ENCODE measurements around the gene TAC4. TPM values are rescaled to one million over a fixed set of nuclear protein-coding genes. Genes with fewer than 3 reads are reported as not detected.

The TAC4 gene, protein sequence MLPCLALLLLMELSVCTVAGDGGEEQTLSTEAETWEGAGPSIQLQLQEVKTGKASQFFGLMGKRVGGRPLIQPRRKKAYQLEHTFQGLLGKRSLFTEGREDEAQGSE
- polyA plus RNA-seq (2012; ENCODE audit: insufficient read depth, insufficient read length, low read depth), result not detected

DNA sequence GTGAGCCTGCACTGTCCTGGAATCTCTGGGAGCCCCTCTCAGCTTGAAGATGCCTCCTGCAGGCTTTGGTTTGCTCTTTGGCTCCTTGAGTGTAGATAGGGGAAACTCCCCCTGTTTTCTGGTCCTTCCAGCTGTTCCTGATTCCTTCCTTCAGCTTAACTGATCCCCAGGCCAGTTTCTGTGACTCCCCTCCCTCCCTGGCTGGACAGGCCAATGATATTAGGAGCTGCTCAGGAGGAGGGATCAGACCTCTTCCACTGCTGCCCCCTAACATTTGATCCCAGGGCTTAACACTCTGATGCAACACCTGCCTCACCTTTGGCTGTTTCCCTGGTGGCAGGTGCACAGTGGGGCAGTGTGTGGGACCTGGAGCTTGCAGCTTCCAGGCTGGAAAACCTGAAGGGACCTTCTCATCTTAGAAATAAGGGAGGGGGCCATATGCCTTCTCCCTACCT, at the start of gene TAC4:
TAC4 (minus strand) TSS at position 51 of the 455 bp plus-strand sequence. CDS start 52 bp downstream, outside the sequence.
- no peak for DNase-seq
- Histone ChIP-seq H3K9me3 (no peaks in the 10 kb centered on the region), H3K4me1 (no peaks in the 10 kb centered on the region), H3K36me3 (no peaks in the 10 kb centered on the region), H3K4me3 (ENCODE audit: low read depth, low read length) (no peak within 1 kb of the TSS), H3K27me3 (peaks cover 31% of the 10 kb centered on the region)
- TF ChIP-seq, protein P1, sequence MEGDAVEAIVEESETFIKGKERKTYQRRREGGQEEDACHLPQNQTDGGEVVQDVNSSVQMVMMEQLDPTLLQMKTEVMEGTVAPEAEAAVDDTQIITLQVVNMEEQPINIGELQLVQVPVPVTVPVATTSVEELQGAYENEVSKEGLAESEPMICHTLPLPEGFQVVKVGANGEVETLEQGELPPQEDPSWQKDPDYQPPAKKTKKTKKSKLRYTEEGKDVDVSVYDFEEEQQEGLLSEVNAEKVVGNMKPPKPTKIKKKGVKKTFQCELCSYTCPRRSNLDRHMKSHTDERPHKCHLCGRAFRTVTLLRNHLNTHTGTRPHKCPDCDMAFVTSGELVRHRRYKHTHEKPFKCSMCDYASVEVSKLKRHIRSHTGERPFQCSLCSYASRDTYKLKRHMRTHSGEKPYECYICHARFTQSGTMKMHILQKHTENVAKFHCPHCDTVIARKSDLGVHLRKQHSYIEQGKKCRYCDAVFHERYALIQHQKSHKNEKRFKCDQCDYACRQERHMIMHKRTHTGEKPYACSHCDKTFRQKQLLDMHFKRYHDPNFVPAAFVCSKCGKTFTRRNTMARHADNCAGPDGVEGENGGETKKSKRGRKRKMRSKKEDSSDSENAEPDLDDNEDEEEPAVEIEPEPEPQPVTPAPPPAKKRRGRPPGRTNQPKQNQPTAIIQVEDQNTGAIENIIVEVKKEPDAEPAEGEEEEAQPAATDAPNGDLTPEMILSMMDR (IDR thresholded peaks at IDR 0.05; ENCODE audit: low read depth, low read length), result no peak

DNA sequence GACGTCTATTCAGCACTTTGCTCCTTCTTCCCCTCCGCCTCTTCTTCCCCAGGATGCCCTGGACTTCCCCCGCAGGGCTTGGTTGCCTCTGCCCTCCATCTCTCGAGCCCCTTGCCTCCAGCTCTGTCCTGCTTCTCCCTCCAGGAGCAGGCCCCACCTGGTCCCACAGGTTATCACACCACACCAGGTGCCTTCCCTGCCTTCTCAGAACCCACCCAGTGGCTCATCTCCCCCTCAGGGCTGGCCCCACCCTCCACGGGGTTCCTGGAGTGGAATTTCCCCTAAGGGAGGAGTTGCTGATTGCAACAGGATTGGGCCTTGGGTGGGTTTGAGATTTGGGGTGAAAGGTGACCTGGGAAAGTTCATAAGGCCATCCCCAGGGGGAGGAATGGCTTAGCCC, 49.0 kb upstream of the TAC4 start:
- no peaks in the 10 kb centered on the region for H3K9me3 ChIP-seq
- H3K4me3 ChIP-seq (ENCODE audit: low read depth, low read length), result no peak overlapping the region
- TF ChIP-seq, protein P1 (IDR thresholded peaks at IDR 0.05; ENCODE audit: low read depth, low read length), result no peak
- H3K4me1 ChIP-seq, result no peaks in the 10 kb centered on the region
- no peak for DNase-seq
- no peaks in the 10 kb centered on the region for H3K36me3 ChIP-seq
- peaks cover 27% of the 10 kb centered on the region for H3K27me3 ChIP-seq

DNA sequence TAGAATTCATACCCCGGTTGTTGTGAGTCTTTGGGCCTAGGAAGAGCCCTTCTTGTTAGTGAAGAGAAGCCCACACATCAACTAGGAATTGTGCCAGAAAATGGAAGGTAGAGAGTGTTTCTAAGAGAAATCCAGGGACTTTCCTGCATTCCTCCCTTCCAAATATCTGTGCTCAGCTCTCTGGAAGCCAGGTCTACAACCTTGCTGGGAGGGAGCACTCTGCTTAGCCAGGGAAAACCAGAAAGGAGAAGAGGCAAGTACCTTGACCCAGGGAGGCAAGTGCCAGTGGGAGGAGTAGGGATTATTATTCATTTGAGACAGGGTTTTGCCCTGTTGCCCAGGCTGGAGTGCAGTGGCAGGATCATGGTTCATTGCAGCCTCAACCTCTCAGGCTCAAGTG, 48.4 kb upstream of the TAC4 start:
- peaks cover 20% of the 10 kb centered on the region for H3K27me3 ChIP-seq
- no peaks in the 10 kb centered on the region for H3K4me1 ChIP-seq
- TF ChIP-seq, protein P1 (IDR thresholded peaks at IDR 0.05; ENCODE audit: low read depth, low read length), result no peak
- DNase-seq, result no peak
- H3K36me3 ChIP-seq, result no peaks in the 10 kb centered on the region
- H3K4me3 ChIP-seq (ENCODE audit: low read depth, low read length), result no peak overlapping the region
- no peaks in the 10 kb centered on the region for H3K9me3 ChIP-seq

DNA sequence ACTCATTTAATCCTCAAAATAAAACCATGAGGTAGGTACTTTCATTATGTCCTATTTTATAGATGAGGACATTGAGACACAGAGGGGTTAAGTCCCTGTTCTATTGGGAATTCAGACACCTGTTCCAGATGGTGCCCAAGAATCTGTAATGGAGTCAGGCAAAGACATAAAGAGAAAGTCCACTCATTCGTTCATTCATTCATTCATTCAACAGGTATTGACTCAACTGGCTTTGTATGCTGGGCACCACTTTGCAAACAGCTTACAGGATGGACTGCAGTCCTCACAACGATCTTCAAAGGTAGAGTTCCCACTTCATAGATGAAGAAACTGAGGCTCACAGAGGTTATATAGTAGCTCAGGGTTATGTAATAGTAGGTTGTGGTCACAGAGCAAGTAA, 47.9 kb upstream of the TAC4 start:
- H3K4me1 ChIP-seq, result no peaks in the 10 kb centered on the region
- DNase-seq, result no peak

DNA sequence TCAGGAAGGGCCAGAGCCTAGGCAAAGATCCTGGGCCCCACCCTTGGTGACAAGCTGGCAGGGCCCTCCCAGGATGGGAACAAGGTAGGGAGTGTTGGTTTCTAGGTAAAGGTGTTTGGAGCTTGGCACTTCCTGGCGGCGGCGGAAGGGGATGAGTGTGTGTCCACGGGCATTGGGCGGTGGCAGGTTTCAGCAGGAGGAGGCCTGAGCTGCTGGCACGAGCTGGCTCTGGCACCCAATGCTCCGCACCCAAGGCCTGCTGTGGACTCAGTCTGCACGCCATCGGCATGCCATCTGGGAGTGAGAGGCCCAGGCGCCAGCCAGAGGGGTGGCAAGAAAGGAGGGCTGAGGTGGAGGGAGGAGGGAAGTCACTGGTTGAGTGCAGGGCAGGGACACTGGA, 46.9 kb upstream of the TAC4 start:
- DNase-seq, result no peak
- Histone ChIP-seq H3K9me3 (no peaks in the 10 kb centered on the region), H3K4me3 (ENCODE audit: low read depth, low read length) (no peak overlapping the region), H3K27me3 (peaks cover 9% of the 10 kb centered on the region), H3K36me3 (no peaks in the 10 kb centered on the region), H3K4me1 (no peaks in the 10 kb centered on the region)
- TF ChIP-seq, protein P1 (IDR thresholded peaks at IDR 0.05; ENCODE audit: low read depth, low read length), result no peak

More for the DNA sequence above, 47.9 kb upstream of the TAC4 start:
- Histone ChIP-seq H3K9me3 (no peaks in the 10 kb centered on the region), H3K36me3 (no peaks in the 10 kb centered on the region), H3K4me3 (ENCODE audit: low read depth, low read length) (no peak overlapping the region), H3K27me3 (peaks cover 16% of the 10 kb centered on the region)
- TF ChIP-seq, protein P1 (IDR thresholded peaks at IDR 0.05; ENCODE audit: low read depth, low read length), result no peak

DNA sequence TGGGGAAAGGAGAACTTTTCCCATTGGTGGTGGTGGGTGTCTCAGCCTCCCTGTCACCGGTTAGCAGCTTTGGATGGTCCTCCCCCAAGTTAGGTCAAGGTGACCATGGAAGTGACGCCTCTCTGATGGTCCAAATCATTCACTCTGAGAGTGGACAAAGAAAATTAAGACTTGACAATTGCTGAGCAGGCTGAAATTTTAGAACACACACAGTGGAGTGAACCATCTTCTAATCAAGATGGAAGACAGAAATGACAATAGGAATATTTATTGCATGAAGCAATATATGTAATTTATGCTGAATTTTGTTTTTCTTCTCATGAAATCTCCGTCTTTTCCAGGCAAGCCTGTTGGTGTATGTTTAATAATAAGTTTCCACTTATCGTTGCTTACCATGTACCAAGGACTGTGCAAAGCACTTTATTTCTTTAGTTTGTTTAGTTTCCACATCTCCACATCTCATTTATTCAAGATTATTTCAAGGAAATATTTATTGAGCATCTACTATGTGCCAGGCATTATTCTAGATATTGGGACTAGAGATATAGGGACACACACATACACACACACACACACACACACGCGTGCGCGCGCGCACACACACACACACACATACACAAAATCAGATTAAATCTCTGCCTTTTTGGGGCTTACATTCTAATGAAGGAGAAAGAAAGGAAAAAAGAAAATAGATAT, 44.0 kb upstream of the TAC4 start:
- no peak overlapping the region for H3K4me3 ChIP-seq (ENCODE audit: low read depth, low read length)
- TF ChIP-seq, protein P1 (IDR thresholded peaks at IDR 0.05; ENCODE audit: low read depth, low read length), result no peak
- no peaks in the 10 kb centered on the region for H3K4me1 ChIP-seq
- no peaks in the 10 kb centered on the region for H3K36me3 ChIP-seq
- no peaks in the 10 kb centered on the region for H3K9me3 ChIP-seq
- peaks cover 6% of the 10 kb centered on the region for H3K27me3 ChIP-seq
- DNase-seq, result no peak

Data from BE2C (cell line).